ENCODE measurements around the gene DPP7.

GRCh38 chr9:137147091-137147792 is 32.7 kb upstream of the DPP7 start:
- TF ChIP-seq, protein P1, sequence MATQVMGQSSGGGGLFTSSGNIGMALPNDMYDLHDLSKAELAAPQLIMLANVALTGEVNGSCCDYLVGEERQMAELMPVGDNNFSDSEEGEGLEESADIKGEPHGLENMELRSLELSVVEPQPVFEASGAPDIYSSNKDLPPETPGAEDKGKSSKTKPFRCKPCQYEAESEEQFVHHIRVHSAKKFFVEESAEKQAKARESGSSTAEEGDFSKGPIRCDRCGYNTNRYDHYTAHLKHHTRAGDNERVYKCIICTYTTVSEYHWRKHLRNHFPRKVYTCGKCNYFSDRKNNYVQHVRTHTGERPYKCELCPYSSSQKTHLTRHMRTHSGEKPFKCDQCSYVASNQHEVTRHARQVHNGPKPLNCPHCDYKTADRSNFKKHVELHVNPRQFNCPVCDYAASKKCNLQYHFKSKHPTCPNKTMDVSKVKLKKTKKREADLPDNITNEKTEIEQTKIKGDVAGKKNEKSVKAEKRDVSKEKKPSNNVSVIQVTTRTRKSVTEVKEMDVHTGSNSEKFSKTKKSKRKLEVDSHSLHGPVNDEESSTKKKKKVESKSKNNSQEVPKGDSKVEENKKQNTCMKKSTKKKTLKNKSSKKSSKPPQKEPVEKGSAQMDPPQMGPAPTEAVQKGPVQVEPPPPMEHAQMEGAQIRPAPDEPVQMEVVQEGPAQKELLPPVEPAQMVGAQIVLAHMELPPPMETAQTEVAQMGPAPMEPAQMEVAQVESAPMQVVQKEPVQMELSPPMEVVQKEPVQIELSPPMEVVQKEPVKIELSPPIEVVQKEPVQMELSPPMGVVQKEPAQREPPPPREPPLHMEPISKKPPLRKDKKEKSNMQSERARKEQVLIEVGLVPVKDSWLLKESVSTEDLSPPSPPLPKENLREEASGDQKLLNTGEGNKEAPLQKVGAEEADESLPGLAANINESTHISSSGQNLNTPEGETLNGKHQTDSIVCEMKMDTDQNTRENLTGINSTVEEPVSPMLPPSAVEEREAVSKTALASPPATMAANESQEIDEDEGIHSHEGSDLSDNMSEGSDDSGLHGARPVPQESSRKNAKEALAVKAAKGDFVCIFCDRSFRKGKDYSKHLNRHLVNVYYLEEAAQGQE (IDR thresholded peaks at IDR 0.05; ENCODE audit: insufficient replicate concordance, low read depth), result no peak
- TF ChIP-seq, protein P2, sequence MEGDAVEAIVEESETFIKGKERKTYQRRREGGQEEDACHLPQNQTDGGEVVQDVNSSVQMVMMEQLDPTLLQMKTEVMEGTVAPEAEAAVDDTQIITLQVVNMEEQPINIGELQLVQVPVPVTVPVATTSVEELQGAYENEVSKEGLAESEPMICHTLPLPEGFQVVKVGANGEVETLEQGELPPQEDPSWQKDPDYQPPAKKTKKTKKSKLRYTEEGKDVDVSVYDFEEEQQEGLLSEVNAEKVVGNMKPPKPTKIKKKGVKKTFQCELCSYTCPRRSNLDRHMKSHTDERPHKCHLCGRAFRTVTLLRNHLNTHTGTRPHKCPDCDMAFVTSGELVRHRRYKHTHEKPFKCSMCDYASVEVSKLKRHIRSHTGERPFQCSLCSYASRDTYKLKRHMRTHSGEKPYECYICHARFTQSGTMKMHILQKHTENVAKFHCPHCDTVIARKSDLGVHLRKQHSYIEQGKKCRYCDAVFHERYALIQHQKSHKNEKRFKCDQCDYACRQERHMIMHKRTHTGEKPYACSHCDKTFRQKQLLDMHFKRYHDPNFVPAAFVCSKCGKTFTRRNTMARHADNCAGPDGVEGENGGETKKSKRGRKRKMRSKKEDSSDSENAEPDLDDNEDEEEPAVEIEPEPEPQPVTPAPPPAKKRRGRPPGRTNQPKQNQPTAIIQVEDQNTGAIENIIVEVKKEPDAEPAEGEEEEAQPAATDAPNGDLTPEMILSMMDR (IDR thresholded peaks at IDR 0.05; ENCODE audit: insufficient read depth, low read length), result no peak
- TF ChIP-seq SPI1 (IDR thresholded peaks at IDR 0.05; ENCODE audit: borderline replicate concordance, low read depth), result no peak
- TF ChIP-seq POLR2AphosphoS5 (IDR thresholded peaks at IDR 0.05; ENCODE audit: low read depth), result no peak

Measured in HL-60 (cell line).